Glomerular visceral epithelial cell (primary cell): ENCODE measurements around the gene TNNT2.

Source experiments
- DNase-seq: peaks from one replicate; pipeline ENCODE4 v3.0.0-alpha.2; 2016; ENCODE audit errors: extremely low spot score

The TNNT2 gene

GRCh38 chr1:201376464-201377374 is 761 bp downstream of the TNNT2 start:
- DNase-seq = peak; percentile 56

GRCh38 chr1:201376107-201376463 is 1.4 kb downstream of the TNNT2 start:
- DNase-seq = no peak

GRCh38 chr1:201375169-201375568 is 2.3 kb downstream of the TNNT2 start:
- DNase-seq = no peak

GRCh38 chr1:201374364-201374763 is 3.1 kb downstream of the TNNT2 start:
- DNase-seq = no peak

- DNase-seq = no peak
Observed at GRCh38 chr1:201371792-201372191, 5.7 kb downstream of the TNNT2 start.

- DNase-seq = no peak
Observed at GRCh38 chr1:201371276-201371675, 6.2 kb downstream of the TNNT2 start.

GRCh38 chr1:201370500-201370899 is 7.0 kb downstream of the TNNT2 start:
- DNase-seq = no peak

- DNase-seq = no peak
Observed at GRCh38 chr1:201369209-201369608, 8.3 kb downstream of the TNNT2 start.

- DNase-seq = no peak
Observed at GRCh38 chr1:201366696-201367095, 10.8 kb downstream of the TNNT2 start.

GRCh38 chr1:201365251-201365650 is 12.2 kb downstream of the TNNT2 start:
- no peak for DNase-seq

- no peak for DNase-seq
Observed at GRCh38 chr1:201364808-201365105, 12.7 kb downstream of the TNNT2 start.

GRCh38 chr1:201363467-201363866 is 14.0 kb downstream of the TNNT2 start:
- DNase-seq = no peak

GRCh38 chr1:201362906-201363305 is 14.6 kb downstream of the TNNT2 start:
- DNase-seq = no peak

GRCh38 chr1:201361652-201362504 is 15.6 kb downstream of the TNNT2 start:
- peak; percentile 63 for DNase-seq

- DNase-seq = no peak
Observed at GRCh38 chr1:201360901-201361651, 16.4 kb downstream of the TNNT2 start.

GRCh38 chr1:201360486-201360885 is 17.0 kb downstream of the TNNT2 start:
- DNase-seq = no peak

- DNase-seq = no peak
Observed at GRCh38 chr1:201359873-201360210, 17.6 kb downstream of the TNNT2 start.

- no peak for DNase-seq
Observed at GRCh38 chr1:201359031-201359872, 18.2 kb downstream of the TNNT2 start.

- DNase-seq = peak; percentile 12
Observed at GRCh38 chr1:201358596-201358995, 18.9 kb downstream of the TNNT2 start.

GRCh38 chr1:201357636-201358348 is 19.7 kb downstream of the TNNT2 start:
- DNase-seq = no peak

GRCh38 chr1:201357211-201357610 is 20.3 kb downstream of the TNNT2 start:
- no peak for DNase-seq
